ENCODE results near the gene TSPAN3. TPM values are rescaled to one million over a fixed set of nuclear protein-coding genes. Genes with fewer than 3 reads are reported as not detected.

The TSPAN3 gene
- total and polyA plus RNA-seq, 5 experiments from 2014 or later, result 36.6 to 120 (median 87.9) TPM

GRCh38 chr15:77098572-77098971, 27.7 kb upstream of the TSPAN3 start:
- Mint-ChIP-seq H3K27ac (no peak overlapping the region), H3K4me1 (peaks cover 0 to 11% (median 0%) of the 10 kb centered on the region in 4 donors), H3K9me3 (no peaks in the 10 kb centered on the region), H3K4me3 (no peak overlapping the region), H3K27me3 (peaks cover 0 to 3% (median 2%) of the 10 kb centered on the region in 5 donors), H3K36me3 (no peaks in the 10 kb centered on the region)
- no peak for DNase-seq
- POLR2A ChIA-PET, result no interaction called here
- ATAC-seq, result no peak

GRCh38 chr15:77097921-77098320, 27.0 kb upstream of the TSPAN3 start:
- peak overlapping the region in 1 of 10 donors; percentile 11 for H3K27ac Mint-ChIP-seq
- ATAC-seq (no peak), DNase-seq (no peak)
- H3K9me3 Mint-ChIP-seq, result no peaks in the 10 kb centered on the region
- peaks cover 0 to 3% (median 2%) of the 10 kb centered on the region in 5 donors for H3K27me3 Mint-ChIP-seq
- POLR2A ChIA-PET, result no interaction called here
- no peak overlapping the region for H3K4me3 Mint-ChIP-seq
- peaks cover 0 to 11% (median 0%) of the 10 kb centered on the region in 4 donors for H3K4me1 Mint-ChIP-seq
- no peaks in the 10 kb centered on the region for H3K36me3 Mint-ChIP-seq

GRCh38 chr15:77097248-77097721, 26.4 kb upstream of the TSPAN3 start:
- H3K4me3 Mint-ChIP-seq, result no peak overlapping the region
- H3K9me3 Mint-ChIP-seq, result no peaks in the 10 kb centered on the region
- ATAC-seq (no peak), DNase-seq (no peak)
- no peak overlapping the region for H3K27ac Mint-ChIP-seq
- peaks cover 0 to 11% (median 0%) of the 10 kb centered on the region in 4 donors for H3K4me1 Mint-ChIP-seq
- no peaks in the 10 kb centered on the region for H3K36me3 Mint-ChIP-seq
- POLR2A ChIA-PET, result no interaction called here
- H3K27me3 Mint-ChIP-seq, result peaks cover 0 to 3% (median 2%) of the 10 kb centered on the region in 5 donors

GRCh38 chr15:77096541-77096940, 25.6 kb upstream of the TSPAN3 start:
- Mint-ChIP-seq H3K36me3 (no peaks in the 10 kb centered on the region), H3K4me3 (no peak overlapping the region), H3K27ac (no peak overlapping the region), H3K4me1 (peaks cover 0 to 11% (median 0%) of the 10 kb centered on the region in 4 donors), H3K9me3 (no peaks in the 10 kb centered on the region), H3K27me3 (peaks cover 0 to 3% (median 2%) of the 10 kb centered on the region in 5 donors)
- POLR2A ChIA-PET, result no interaction called here
- ATAC-seq (no peak), DNase-seq (no peak)

GRCh38 chr15:77096138-77096537, 25.2 kb upstream of the TSPAN3 start:
- peaks cover 0 to 3% (median 2%) of the 10 kb centered on the region in 5 donors for H3K27me3 Mint-ChIP-seq
- peaks cover 0 to 11% (median 0%) of the 10 kb centered on the region in 4 donors for H3K4me1 Mint-ChIP-seq
- DNase-seq (no peak), ATAC-seq (no peak)
- no peaks in the 10 kb centered on the region for H3K9me3 Mint-ChIP-seq
- no peak overlapping the region for H3K4me3 Mint-ChIP-seq
- H3K36me3 Mint-ChIP-seq, result no peaks in the 10 kb centered on the region
- H3K27ac Mint-ChIP-seq, result peak overlapping the region in 2 of 10 donors; percentile 11 to 41
- POLR2A ChIA-PET, result no interaction called here

GRCh38 chr15:77094397-77095030, 23.6 kb upstream of the TSPAN3 start:
- ATAC-seq, result no peak
- H3K4me1 Mint-ChIP-seq, result no peaks in the 10 kb centered on the region
- no peaks in the 10 kb centered on the region for H3K9me3 Mint-ChIP-seq
- peaks cover 0 to 2% (median 1%) of the 10 kb centered on the region in 5 donors for H3K27me3 Mint-ChIP-seq
- H3K27ac Mint-ChIP-seq, result no peak overlapping the region
- no peak overlapping the region for H3K4me3 Mint-ChIP-seq
- POLR2A ChIA-PET, result no interaction called here
- H3K36me3 Mint-ChIP-seq, result no peaks in the 10 kb centered on the region
- no peak for DNase-seq

GRCh38 chr15:77093436-77093835, 22.5 kb upstream of the TSPAN3 start:
- H3K4me1 Mint-ChIP-seq, result no peaks in the 10 kb centered on the region
- DNase-seq (no peak), ATAC-seq (no peak)
- no peaks in the 10 kb centered on the region for H3K36me3 Mint-ChIP-seq
- H3K27me3 Mint-ChIP-seq, result peaks cover 0 to 2% (median 1%) of the 10 kb centered on the region in 5 donors
- H3K9me3 Mint-ChIP-seq, result no peaks in the 10 kb centered on the region
- POLR2A ChIA-PET, result no interaction called here
- H3K27ac Mint-ChIP-seq, result no peak overlapping the region
- no peak overlapping the region for H3K4me3 Mint-ChIP-seq

GRCh38 chr15:77091097-77091496, 20.2 kb upstream of the TSPAN3 start:
- no peak for DNase-seq
- ATAC-seq, result no peak
- Mint-ChIP-seq H3K9me3 (no peaks in the 10 kb centered on the region), H3K27me3 (no peaks in the 10 kb centered on the region), H3K36me3 (no peaks in the 10 kb centered on the region), H3K27ac (no peak overlapping the region), H3K4me1 (peaks cover 0 to 5% (median 0%) of the 10 kb centered on the region in 4 donors), H3K4me3 (no peak overlapping the region)
- POLR2A ChIA-PET, result no interaction called here

- POLR2A ChIA-PET, result no interaction called here
- Mint-ChIP-seq H3K27me3 (no peaks in the 10 kb centered on the region), H3K4me3 (no peak overlapping the region), H3K4me1 (peaks cover 9 to 38% (median 20%) of the 10 kb centered on the region in 4 donors), H3K27ac (peak overlapping the region in 1 of 10 donors; percentile 28), H3K9me3 (no peaks in the 10 kb centered on the region), H3K36me3 (no peaks in the 10 kb centered on the region)
- ATAC-seq (no peak), DNase-seq (no peak)
Measured at GRCh38 chr15:77087213-77087612, 16.3 kb upstream of the TSPAN3 start.

GRCh38 chr15:77085297-77085696, 14.4 kb upstream of the TSPAN3 start:
- POLR2A ChIA-PET, result interaction anchor here (0.6 kb wide), 1 partner anchor 750 kb away, joined by 5 read pairs; no protein-coding TSS in a partner anchor
- ATAC-seq (no peak), DNase-seq (no peak)
- no peaks in the 10 kb centered on the region for H3K36me3 Mint-ChIP-seq
- H3K4me3 Mint-ChIP-seq, result peak overlapping the region in 1 of 10 donors; percentile 30
- H3K4me1 Mint-ChIP-seq, result peaks cover 9 to 50% (median 20%) of the 10 kb centered on the region in 4 donors
- peak overlapping the region in 1 of 10 donors; percentile 56 for H3K27ac Mint-ChIP-seq
- H3K9me3 Mint-ChIP-seq, result no peaks in the 10 kb centered on the region
- H3K27me3 Mint-ChIP-seq, result no peaks in the 10 kb centered on the region

- H3K36me3 Mint-ChIP-seq, result no peaks in the 10 kb centered on the region
- DNase-seq, result no peak
- H3K9me3 Mint-ChIP-seq, result no peaks in the 10 kb centered on the region
- no peak for ATAC-seq
- H3K4me1 Mint-ChIP-seq, result peaks cover 9 to 50% (median 20%) of the 10 kb centered on the region in 4 donors
- H3K4me3 Mint-ChIP-seq, result peak overlapping the region in 1 of 10 donors; percentile 77
- no peaks in the 10 kb centered on the region for H3K27me3 Mint-ChIP-seq
- peak overlapping the region in 4 of 10 donors; percentile 20 to 77 (median 31) for H3K27ac Mint-ChIP-seq
- POLR2A ChIA-PET, result no interaction called here
Measured at GRCh38 chr15:77084436-77084835, 13.5 kb upstream of the TSPAN3 start.

GRCh38 chr15:77083381-77084160, 12.7 kb upstream of the TSPAN3 start:
- DNase-seq (peak; percentile 26 to 72 (median 50)), ATAC-seq (peak; percentile 98 to 99)
- Mint-ChIP-seq H3K27ac (peak overlapping the region in 7 of 10 donors; percentile 44 to 76 (median 50)), H3K4me3 (peak overlapping the region; percentile 63 to 84 (median 78)), H3K9me3 (no peaks in the 10 kb centered on the region), H3K4me1 (peaks cover 9 to 50% (median 20%) of the 10 kb centered on the region in 4 donors), H3K27me3 (peaks cover 0 to 2% (median 0%) of the 10 kb centered on the region in 5 donors), H3K36me3 (no peaks in the 10 kb centered on the region)
- POLR2A ChIA-PET, result no interaction called here

- no peak overlapping the region for H3K4me3 Mint-ChIP-seq
- peaks cover 0 to 2% (median 0%) of the 10 kb centered on the region in 5 donors for H3K27me3 Mint-ChIP-seq
- DNase-seq (no peak), ATAC-seq (no peak)
- H3K27ac Mint-ChIP-seq, result peak overlapping the region in 2 of 10 donors; percentile 59 to 68
- H3K36me3 Mint-ChIP-seq, result no peaks in the 10 kb centered on the region
- POLR2A ChIA-PET, result no interaction called here
- peaks cover 9 to 50% (median 20%) of the 10 kb centered on the region in 4 donors for H3K4me1 Mint-ChIP-seq
- no peaks in the 10 kb centered on the region for H3K9me3 Mint-ChIP-seq
Measured at GRCh38 chr15:77081971-77082370, 11.1 kb upstream of the TSPAN3 start.

Data from naive thymus-derived CD8-positive, alpha-beta T cell (primary cell).